Measurements from ENCODE around the gene SDCCAG8.

DNA sequence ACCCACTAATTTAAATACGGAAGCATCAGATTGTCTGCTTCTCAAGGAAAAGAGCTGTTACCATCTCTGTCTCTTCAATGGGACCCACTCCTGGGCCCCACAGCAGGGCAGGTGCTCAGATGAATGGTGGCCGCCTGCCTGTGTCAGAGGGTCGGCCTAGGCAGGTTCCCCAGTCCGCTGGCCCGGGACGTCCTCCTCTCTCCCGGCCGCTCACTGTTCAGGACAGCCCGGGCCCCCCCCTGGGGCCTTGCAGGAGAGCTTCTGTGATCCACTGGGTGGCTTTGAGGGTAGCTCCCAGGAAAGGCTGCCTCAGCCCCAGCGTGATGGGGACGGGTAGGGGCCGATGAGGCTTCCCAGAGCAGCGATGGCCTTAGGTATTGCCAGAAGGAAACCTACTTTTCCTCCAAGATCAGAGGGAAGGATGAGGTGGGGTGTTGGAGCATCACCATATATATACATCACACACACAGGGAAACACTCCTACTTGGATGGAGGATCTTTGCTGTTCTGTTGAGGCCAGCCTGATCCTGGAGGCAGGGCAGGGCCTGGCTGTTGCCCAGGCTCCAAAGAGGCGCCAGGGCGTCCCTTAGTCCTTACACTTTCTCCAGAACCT, 231.3 kb downstream of the SDCCAG8 start:
- TF ChIP-seq EZH2 (IDR thresholded peaks at IDR 0.05; ENCODE audit: borderline replicate concordance), result no peak
- TF ChIP-seq, protein P1, sequence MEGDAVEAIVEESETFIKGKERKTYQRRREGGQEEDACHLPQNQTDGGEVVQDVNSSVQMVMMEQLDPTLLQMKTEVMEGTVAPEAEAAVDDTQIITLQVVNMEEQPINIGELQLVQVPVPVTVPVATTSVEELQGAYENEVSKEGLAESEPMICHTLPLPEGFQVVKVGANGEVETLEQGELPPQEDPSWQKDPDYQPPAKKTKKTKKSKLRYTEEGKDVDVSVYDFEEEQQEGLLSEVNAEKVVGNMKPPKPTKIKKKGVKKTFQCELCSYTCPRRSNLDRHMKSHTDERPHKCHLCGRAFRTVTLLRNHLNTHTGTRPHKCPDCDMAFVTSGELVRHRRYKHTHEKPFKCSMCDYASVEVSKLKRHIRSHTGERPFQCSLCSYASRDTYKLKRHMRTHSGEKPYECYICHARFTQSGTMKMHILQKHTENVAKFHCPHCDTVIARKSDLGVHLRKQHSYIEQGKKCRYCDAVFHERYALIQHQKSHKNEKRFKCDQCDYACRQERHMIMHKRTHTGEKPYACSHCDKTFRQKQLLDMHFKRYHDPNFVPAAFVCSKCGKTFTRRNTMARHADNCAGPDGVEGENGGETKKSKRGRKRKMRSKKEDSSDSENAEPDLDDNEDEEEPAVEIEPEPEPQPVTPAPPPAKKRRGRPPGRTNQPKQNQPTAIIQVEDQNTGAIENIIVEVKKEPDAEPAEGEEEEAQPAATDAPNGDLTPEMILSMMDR (IDR thresholded peaks at IDR 0.05; ENCODE audit: poor library complexity), result no peak
